GM19397 (cell line): Measurements from ENCODE around the gene BTF3L4.

Experiments used
- ATAC-seq: cut with Tn5 transposase; IDR thresholded peaks from one replicate; pipeline ENCODE4 v1.9.1; 2021; ENCODE audit warnings: mild to moderate bottlenecking, moderate library complexity; ENCODE audit not compliant: unreplicated experiment

The BTF3L4 gene

GRCh38 chr1:52122384-52122783, 66.3 kb downstream of the BTF3L4 start:
- no peak for ATAC-seq

- ATAC-seq, result no peak
Observed at GRCh38 chr1:52123622-52124021, 67.5 kb downstream of the BTF3L4 start.

- no peak for ATAC-seq
Observed at GRCh38 chr1:52125736-52126359, 69.8 kb downstream of the BTF3L4 start.

- ATAC-seq, result no peak
Observed at GRCh38 chr1:52127181-52128180, 71.4 kb downstream of the BTF3L4 start.

GRCh38 chr1:52139817-52140540, 83.9 kb downstream of the BTF3L4 start:
- no peak for ATAC-seq
